Right cardiac atrium (tissue), 5 donors: Measurements from ENCODE around the gene PPFIA1. TPM values are rescaled to one million over a fixed set of nuclear protein-coding genes. Genes with fewer than 3 reads are reported as not detected.
"Not testable (repeated sequence)": the region's sequence is repeated elsewhere in the genome, so short reads cannot be mapped to it uniquely, and the experiment has no call there.

ENCODE experiments used
- ATAC-seq, 2 donors: fragments of 200-7000 bp; cut with Tn5 transposase; one replicate each; pipeline versions ENCODE4 v1.8.0 to v1.9.1; 2020; ENCODE audit warnings: moderate library complexity in 2 of 2, mild to moderate bottlenecking in 1 of 2
- DNase-seq, 3 donors: peaks; one replicate each; pipeline ENCODE4 v3.0.0-alpha.2; 2020
- H3K27ac ChIP-seq: one replicate; pipeline ENCODE4 v1.5.1; 2013; ENCODE audit warnings: mild to moderate bottlenecking, low read length, control low read depth, moderate library complexity
- H3K27me3 ChIP-seq: one replicate; pipeline ENCODE4 v1.6.1; 2013; ENCODE audit not compliant: control insufficient read depth, insufficient read depth
- H3K4me1 ChIP-seq: one replicate; pipeline ENCODE4 v1.6.1; 2013; ENCODE audit warnings: low read length; ENCODE audit not compliant: control insufficient read depth, insufficient read depth
- H3K4me3 ChIP-seq: one replicate; pipeline ENCODE4 v1.5.1; 2013; ENCODE audit warnings: low read length, control low read depth
- H3K9me3 ChIP-seq: one replicate; pipeline ENCODE4 v1.6.1; 2013; ENCODE audit warnings: low read length; ENCODE audit not compliant: control insufficient read depth
- WGBS: extraction: QIAGEN DNeasy Blood & Tissue Kit; methylation state at CpG from one replicate; pipeline ENCODE4 v1.1.7; 2013; 5-methylcytosine and 5-hydroxymethylcytosine counted together
- intact Hi-C, 4 donors: fragments of 100-400 bp; cut with DNase I; formaldehyde crosslinking; loops; one replicate each; pipeline versions ENCODE4 v1.11.0 to v1.14.0; 2022 to 2023
- polyA plus RNA-seq: library from polyadenylated mRNA; stranded (reverse); fragments of 200-250 nt; gene quantifications from one replicate; pipeline ENCODE4 v1.2.3, GENCODE V29; 2013
- total RNA-seq, 4 donors: library from RNA; stranded (reverse); fragmentation: NEBNext Ultra II Directional; extraction: Animal tissue kit (Norgen Biotek cat#: 25700); gene quantifications; one replicate each; pipeline ENCODE4 v1.2.1, GENCODE V29; 2021
- donor health status: healthy with polysubstance abuse.
- donor health status: DM: no; HTN: yes; CAD: no.
- donor health status: DM: no; HTN: no; CAD: no.
- donor health status: DM: no; HTN: yes; CAD: no; lungs with severe emphysema.
- donor health status: DM: yes; HTN: yes; CAD: no.

PPFIA1 gene
- total and polyA plus RNA-seq, 5 donors = 16.2 to 44.9 (median 37.7) TPM

DNA sequence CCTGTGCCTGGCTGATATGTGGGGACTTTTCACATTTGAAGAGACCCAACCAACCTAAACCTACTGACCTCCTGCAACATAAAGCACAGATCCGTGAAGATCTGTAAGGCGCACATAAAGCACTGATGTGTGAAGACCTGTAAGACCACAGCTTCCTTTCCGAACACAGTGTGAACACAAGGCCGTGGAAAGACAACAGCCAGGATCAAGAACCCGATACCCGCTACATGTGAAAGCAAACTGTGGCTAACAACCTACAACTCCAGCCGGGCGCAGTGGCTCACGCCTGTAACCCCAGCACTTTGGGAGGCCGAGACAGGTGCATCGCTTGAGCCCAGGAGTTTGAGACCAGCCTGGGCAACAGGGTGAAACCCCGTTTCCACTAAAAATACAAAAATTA is 17.6 kb upstream of the PPFIA1 start:
- Histone ChIP-seq H3K4me1 (no peaks in the 10 kb centered on the region), H3K27me3 (no peaks in the 10 kb centered on the region), H3K4me3 (no peak overlapping the region), H3K9me3 (no peaks in the 10 kb centered on the region), H3K27ac (no peak overlapping the region)
- no peak for ATAC-seq
- intact Hi-C loops = no loop called here
- DNase-seq = no peak
- 96% methylated on average over 12 of the region's 12 CpGs for whole genome bisulfite sequencing

DNA sequence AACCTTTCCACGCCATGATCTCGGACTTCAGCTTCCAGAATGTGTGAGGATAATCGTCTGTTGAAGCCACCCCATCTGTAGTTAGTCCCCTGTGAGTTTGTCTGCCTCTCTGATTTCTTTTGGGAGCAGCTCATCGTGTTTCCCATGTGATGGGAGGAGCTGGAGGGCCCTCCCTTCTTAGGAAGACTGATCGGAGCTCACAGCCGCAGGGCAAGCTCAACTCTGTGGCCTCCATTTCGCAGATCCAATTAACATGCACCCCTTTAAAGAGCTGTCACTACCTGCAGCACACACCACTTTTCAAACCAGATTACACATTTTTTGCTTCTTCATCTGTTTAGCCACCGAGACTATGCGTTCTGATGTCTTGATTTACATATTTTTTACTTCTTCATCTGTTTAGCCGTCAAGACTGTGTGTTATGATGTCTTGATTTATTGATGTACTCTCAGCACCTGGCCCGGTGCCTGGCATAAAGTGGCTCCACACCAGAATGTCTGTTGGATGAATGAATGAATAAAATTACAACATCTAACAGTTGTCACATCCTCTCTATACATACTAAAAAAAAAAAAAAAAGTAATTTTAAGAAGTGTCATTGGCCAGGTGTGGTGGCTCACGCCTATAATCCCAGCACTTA is 14.9 kb upstream of the PPFIA1 start:
- WGBS = 68% methylated on average over 12 of the region's 12 CpGs
- H3K4me3 ChIP-seq = no peak overlapping the region
- no peak for DNase-seq
- H3K27ac ChIP-seq = no peak overlapping the region
- H3K27me3 ChIP-seq = no peaks in the 10 kb centered on the region
- intact Hi-C loops = no loop called here
- H3K4me1 ChIP-seq = no peaks in the 10 kb centered on the region
- ATAC-seq = no peak
- H3K9me3 ChIP-seq = no peaks in the 10 kb centered on the region

DNA sequence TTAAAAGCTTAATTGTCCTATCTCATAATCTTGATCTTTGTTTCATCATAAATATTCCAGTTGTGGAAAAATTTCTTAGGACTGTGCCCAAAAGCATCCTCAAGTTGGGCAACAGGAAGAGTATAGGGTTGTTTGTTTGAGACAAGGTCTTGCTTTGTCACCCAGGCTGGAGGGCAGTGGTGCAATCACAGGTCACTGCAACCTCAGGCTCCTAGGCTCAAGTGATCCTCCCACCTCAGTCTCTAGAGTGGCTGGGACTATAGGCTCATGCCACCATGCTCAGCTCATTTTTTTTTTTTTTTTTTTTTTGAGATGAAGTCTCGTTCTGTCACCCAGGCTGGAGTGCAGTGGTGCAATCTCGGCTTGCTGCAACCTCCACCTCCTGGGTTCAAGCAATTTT is 11.4 kb upstream of the PPFIA1 start:
- H3K4me3 ChIP-seq, H3K4me1 ChIP-seq, H3K27ac ChIP-seq, H3K9me3 ChIP-seq, H3K27me3 ChIP-seq, ATAC-seq, DNase-seq, intact Hi-C loops: not testable (repeated sequence)
- WGBS = 92% methylated on average over 2 of the region's 2 CpGs

GRCh38 chr11:70262951-70263350 is 7.5 kb upstream of the PPFIA1 start:
- no peak overlapping the region for H3K27ac ChIP-seq
- 90% methylated on average over 6 of the region's 6 CpGs for WGBS
- H3K9me3 ChIP-seq = no peaks in the 10 kb centered on the region
- H3K4me1 ChIP-seq = no peaks in the 10 kb centered on the region
- DNase-seq (no peak), ATAC-seq (no peak)
- intact Hi-C loops = no loop called here
- no peaks in the 10 kb centered on the region for H3K27me3 ChIP-seq
- H3K4me3 ChIP-seq = no peak overlapping the region

DNA sequence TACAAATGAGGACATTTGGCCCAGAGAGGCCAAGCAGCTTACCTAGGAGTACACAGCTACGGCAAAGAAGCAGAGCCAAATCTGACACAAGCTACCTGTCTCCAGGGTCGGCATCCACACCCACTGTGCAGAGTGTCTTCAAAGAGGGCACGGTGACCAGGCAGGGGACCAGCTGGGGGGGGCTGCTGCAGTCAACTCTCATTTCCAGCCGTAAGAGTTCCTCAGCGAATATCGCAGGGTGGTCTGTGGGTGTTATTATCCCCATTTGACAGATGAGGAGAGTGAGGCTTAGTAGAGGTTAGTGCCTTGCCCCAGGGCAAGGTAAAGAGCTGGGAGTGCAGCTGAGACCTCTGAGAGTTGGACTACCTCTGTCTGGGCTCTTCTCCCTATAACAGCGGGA is 7.1 kb upstream of the PPFIA1 start:
- DNase-seq = no peak
- intact Hi-C loops = no loop called here
- H3K4me1 ChIP-seq = no peaks in the 10 kb centered on the region
- H3K4me3 ChIP-seq = no peak overlapping the region
- 91% methylated on average over 7 of the region's 7 CpGs for WGBS
- ATAC-seq = no peak
- no peak overlapping the region for H3K27ac ChIP-seq
- no peaks in the 10 kb centered on the region for H3K27me3 ChIP-seq
- H3K9me3 ChIP-seq = no peaks in the 10 kb centered on the region

GRCh38 chr11:70265341-70265740 is 5.1 kb upstream of the PPFIA1 start:
- Histone ChIP-seq H3K27ac (no peak overlapping the region), H3K4me1 (no peaks in the 10 kb centered on the region), H3K4me3 (no peak overlapping the region), H3K27me3 (no peaks in the 10 kb centered on the region), H3K9me3 (no peaks in the 10 kb centered on the region)
- intact Hi-C loops = no loop called here
- no peak for ATAC-seq
- WGBS = 42% methylated on average over 7 of the region's 7 CpGs
- no peak for DNase-seq

- H3K27ac ChIP-seq = no peak overlapping the region
- H3K27me3 ChIP-seq = no peaks in the 10 kb centered on the region
- DNase-seq = no peak
- H3K4me3 ChIP-seq = no peak overlapping the region
- no peaks in the 10 kb centered on the region for H3K9me3 ChIP-seq
- peaks cover 2% of the 10 kb centered on the region for H3K4me1 ChIP-seq
- intact Hi-C loops = no loop called here
- 80% methylated on average over 5 of the region's 5 CpGs for WGBS
- ATAC-seq = no peak
Measured at GRCh38 chr11:70267405-70267950, 3.0 kb upstream of the PPFIA1 start.

GRCh38 chr11:70268526-70268925 is 2.0 kb upstream of the PPFIA1 start:
- Histone ChIP-seq H3K4me1 (peaks cover 2% of the 10 kb centered on the region), H3K9me3 (no peaks in the 10 kb centered on the region), H3K27me3 (no peaks in the 10 kb centered on the region), H3K27ac (no peak overlapping the region), H3K4me3 (no peak overlapping the region)
- DNase-seq = no peak
- WGBS = 85% methylated on average over 10 of the region's 10 CpGs
- ATAC-seq = no peak
- intact Hi-C loops = no loop called here

DNA sequence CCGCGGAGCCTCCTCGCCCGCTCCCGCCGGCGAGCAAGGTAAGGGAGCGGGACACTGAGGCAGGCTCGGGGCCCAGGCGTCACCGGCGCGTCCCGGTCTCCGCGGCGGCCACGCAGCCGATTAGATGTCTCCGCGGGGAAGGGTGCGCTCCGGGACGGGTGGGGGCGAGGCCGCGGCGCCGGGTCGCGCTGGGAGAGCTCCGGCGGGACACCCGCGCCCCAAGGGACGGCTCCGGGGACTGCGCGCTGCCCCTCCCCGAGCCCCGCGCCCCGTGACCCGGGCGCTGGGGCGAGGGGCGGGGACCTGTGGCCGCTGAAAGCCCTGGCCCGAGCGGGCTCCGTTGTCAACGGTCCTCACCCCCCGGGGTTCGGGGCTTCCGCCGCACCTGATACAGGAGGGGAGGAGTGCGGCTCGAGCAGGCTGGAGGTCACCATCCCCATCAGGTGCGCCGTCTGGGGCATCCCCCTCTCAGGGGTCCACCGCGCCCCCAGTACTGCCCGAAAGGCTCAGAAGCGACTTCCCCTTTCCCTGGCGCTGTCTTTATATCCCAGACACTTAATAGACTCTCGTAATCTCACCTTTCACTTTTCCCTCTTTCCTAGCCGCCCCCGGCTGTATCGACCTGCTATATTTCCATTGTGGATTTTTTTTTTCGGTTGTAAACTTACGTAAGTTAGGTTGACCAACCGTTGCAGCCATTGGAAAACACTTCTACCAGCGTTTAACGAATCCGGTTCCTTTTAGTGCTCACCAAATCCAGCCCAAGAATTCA is 573 bp downstream of the PPFIA1 start:
- H3K9me3 ChIP-seq = no peaks in the 10 kb centered on the region
- H3K27me3 ChIP-seq = no peaks in the 10 kb centered on the region
- WGBS = under 1% methylated on average over 75 of the region's 75 CpGs
- ATAC-seq (peak; percentile 46 to 48), DNase-seq (peak; percentile 37 to 79 (median 78))
- peaks cover 2% of the 10 kb centered on the region for H3K4me1 ChIP-seq
- intact Hi-C loops = no loop called here
- H3K27ac ChIP-seq = peak overlapping the region; percentile 44
- H3K4me3 ChIP-seq = peak overlapping the region; percentile 88

DNA sequence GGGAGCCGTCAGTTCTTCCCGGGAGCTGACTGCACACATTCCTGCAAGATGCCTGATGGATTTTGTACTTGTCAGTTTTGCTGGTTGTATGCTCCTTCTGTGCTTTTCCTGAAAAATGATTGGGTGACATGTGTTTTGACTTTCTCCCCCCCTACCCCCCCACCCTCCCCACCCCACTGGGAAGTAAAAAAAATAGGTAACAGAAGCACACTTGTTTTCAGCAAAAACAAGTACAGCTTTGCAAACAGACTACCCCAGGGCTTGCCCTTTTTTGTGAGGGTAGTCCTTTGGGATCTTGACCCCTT is 1.1 kb downstream of the PPFIA1 start:
- Histone ChIP-seq H3K9me3 (no peaks in the 10 kb centered on the region), H3K4me3 (peak overlapping the region; percentile 88), H3K27me3 (no peaks in the 10 kb centered on the region), H3K27ac (no peak overlapping the region), H3K4me1 (peaks cover 2% of the 10 kb centered on the region)
- no peak for DNase-seq
- intact Hi-C loops = no loop called here
- ATAC-seq = no peak
- WGBS = 2% methylated on average over 2 of the region's 2 CpGs

- Histone ChIP-seq H3K27ac (no peak overlapping the region), H3K27me3 (no peaks in the 10 kb centered on the region), H3K4me1 (peaks cover 2% of the 10 kb centered on the region), H3K9me3 (no peaks in the 10 kb centered on the region), H3K4me3 (no peak overlapping the region)
- no peak for ATAC-seq
- DNase-seq = no peak
- intact Hi-C loops = no loop called here
- WGBS = 79% methylated on average over 7 of the region's 7 CpGs
Measured at GRCh38 chr11:70272009-70272408, 1.5 kb downstream of the PPFIA1 start.
